HG02852 (cell line): ENCODE data around the gene SAP30L.

Experiments used
- ATAC-seq: cut with Tn5 transposase; IDR thresholded peaks from one replicate; pipeline ENCODE4 v1.9.1; 2021; ENCODE audit warnings: mild to moderate bottlenecking, moderate library complexity; ENCODE audit not compliant: unreplicated experiment

SAP30L gene

DNA sequence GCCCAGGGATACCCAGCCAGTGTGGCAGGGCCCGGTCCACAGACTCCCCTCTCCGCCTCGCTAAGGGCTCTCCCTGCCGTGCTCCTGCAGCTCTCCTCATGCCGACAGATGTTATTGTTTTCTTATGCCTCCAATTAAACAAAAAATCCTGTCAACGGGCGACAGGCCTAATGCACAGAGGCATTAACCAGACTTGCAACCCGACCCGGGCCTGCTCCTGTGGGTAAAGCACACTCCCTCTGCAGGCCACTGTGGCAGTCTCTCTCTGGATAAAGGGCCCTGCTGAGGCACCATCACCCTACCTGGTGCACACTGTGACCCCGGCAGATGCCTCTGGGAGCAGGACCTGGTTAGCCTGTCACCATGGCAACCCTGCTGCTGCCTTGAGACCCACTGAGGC, 59.8 kb downstream of the SAP30L start:
- ATAC-seq, result no peak

- ATAC-seq, result no peak
These were observed 60.4 kb downstream of the SAP30L start for GRCh38 chr5:154506049-154506715.

DNA sequence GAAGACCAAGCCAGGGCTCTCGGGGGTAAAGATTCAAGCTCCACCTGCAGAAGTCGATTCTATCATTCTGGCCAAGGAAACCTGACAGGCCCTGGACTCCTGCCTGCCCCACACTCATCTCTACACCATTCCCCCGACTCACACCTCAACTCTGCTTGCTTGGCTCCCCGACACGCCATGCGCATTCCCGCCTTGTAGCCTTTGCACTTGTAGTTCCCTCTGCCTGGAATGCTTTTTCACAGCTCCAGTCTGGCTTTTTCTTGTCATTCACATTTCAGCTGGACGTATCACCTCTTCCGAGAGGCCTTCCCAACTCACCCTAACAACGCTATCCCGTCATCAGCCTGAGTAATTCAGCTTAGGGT, 60.9 kb downstream of the SAP30L start:
- no peak for ATAC-seq

- ATAC-seq, result no peak
These were observed 62.3 kb downstream of the SAP30L start for GRCh38 chr5:154508114-154508513.

- no peak for ATAC-seq
These were observed 64.2 kb downstream of the SAP30L start for GRCh38 chr5:154509784-154510555.
